Omental fat pad (tissue), 4 donors: ENCODE results near the gene CDC42EP1. TPM values are rescaled to one million over a fixed set of nuclear protein-coding genes. Genes with fewer than 3 reads are reported as not detected.
"Not testable (repeated sequence)": the region's sequence is repeated elsewhere in the genome, so short reads cannot be mapped to it uniquely, and the experiment has no call there.

Source experiments
- ATAC-seq: fragments of 150-250 bp; one replicate; pipeline ENCODE4 v1.9.1; 2016; ENCODE audit warnings: mild to moderate bottlenecking, moderate library complexity; ENCODE audit not compliant: low FRiP score
- DNase-seq: peaks from one replicate; pipeline ENCODE4 v3.0.0-alpha.2; 2019; ENCODE audit warnings: low spot score
- CTCF ChIP-seq, 3 donors: fragments of 450-650 bp; IDR thresholded peaks; one replicate each; pipeline ENCODE4 v1.5.1; 2016 to 2017; ENCODE audit warnings: antibody characterized with exemption in 3 of 3, mild to moderate bottlenecking in 3 of 3, moderate library complexity in 2 of 3
- total RNA-seq, 4 donors: library from RNA; depleted of rRNA; stranded (reverse); fragments of >200 nt; gene quantifications; one replicate each; pipeline ENCODE4 v1.1.0, GENCODE V29; 2016

CDC42EP1 gene
- total RNA-seq, 4 donors from 2014 or later: 33.1 to 63.0 (median 39.2) TPM

- DNase-seq: no peak
- TF ChIP-seq CTCF (IDR thresholded peaks at IDR 0.05): no peak
- ATAC-seq: no peak
Measured at GRCh38 chr22:37589636-37590035, 29.4 kb downstream of the CDC42EP1 start.

GRCh38 chr22:37591081-37591480, 30.8 kb downstream of the CDC42EP1 start:
- not testable (repeated sequence) for DNase-seq, ATAC-seq

GRCh38 chr22:37591823-37592404, 31.6 kb downstream of the CDC42EP1 start:
- TF ChIP-seq CTCF (IDR thresholded peaks at IDR 0.05): no peak
- DNase-seq: no peak
- ATAC-seq: no peak

GRCh38 chr22:37594237-37594636, 34.0 kb downstream of the CDC42EP1 start:
- DNase-seq (no peak), ATAC-seq (no peak)
- TF ChIP-seq CTCF (IDR thresholded peaks at IDR 0.05): no peak

- TF ChIP-seq CTCF (IDR thresholded peaks at IDR 0.05): no peak
- DNase-seq: no peak
- no peak for ATAC-seq
Measured at GRCh38 chr22:37599153-37599552, 38.9 kb downstream of the CDC42EP1 start.

- DNase-seq (no peak), ATAC-seq (no peak)
- TF ChIP-seq CTCF (IDR thresholded peaks at IDR 0.05): no peak
Measured at GRCh38 chr22:37601203-37601539, 40.9 kb downstream of the CDC42EP1 start.

- TF ChIP-seq CTCF (IDR thresholded peaks at IDR 0.05): no peak
- DNase-seq (no peak), ATAC-seq (peak; percentile 60)
Measured at GRCh38 chr22:37601540-37602442, 41.5 kb downstream of the CDC42EP1 start.

- ATAC-seq, DNase-seq: not testable (repeated sequence)
Measured at GRCh38 chr22:37602546-37603277, 42.4 kb downstream of the CDC42EP1 start.
